IPS-18c (cell line): ENCODE measurements around the gene PIAS1.

Experiments used
- H3K4me3 ChIP-seq: 2 replicates; pipeline ENCODE4 v1.7.0; 2013; ENCODE audit warnings: low read depth, mild to moderate bottlenecking, low read length, moderate library complexity; ENCODE audit not compliant: insufficient read depth
- H3K9me3 ChIP-seq: one replicate; pipeline ENCODE4 v1.6.1; 2013; ENCODE audit warnings: mild to moderate bottlenecking, low read length, moderate library complexity; ENCODE audit not compliant: control insufficient read depth, insufficient read depth

PIAS1 gene

DNA sequence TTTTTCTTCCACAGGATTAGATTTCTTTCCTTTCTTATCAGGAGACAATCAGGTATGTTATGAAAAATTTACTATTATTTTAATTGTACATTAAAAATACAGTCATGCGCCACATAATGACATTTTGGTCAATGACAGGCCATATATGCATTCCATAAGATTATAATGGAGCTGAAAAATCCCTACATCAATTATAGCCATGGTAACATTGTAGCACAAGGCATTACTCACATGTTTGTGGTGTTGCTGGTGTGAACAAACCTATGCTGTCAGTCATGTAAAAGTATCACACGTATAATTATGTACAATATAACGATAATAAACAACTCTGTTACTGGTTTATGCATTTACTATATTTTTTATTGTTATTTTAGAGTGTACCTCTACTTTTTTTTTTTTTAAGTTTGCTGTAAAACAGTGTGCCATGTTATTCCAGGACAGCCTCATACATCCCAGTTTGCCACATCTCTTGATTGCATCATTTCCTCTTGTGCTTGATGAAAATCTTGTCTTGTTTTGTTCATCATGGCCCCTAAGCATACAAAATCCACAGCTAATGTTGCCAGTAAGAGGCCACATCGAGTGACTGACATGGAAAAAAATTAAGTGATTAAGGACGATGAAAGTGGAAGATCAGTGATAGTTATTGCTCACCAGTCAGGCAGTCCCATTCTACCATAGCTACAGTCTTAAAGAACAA lies 129.7 kb downstream of the PIAS1 start:
- no peaks in the 10 kb centered on the region for H3K9me3 ChIP-seq
- no peak overlapping the region for H3K4me3 ChIP-seq

DNA sequence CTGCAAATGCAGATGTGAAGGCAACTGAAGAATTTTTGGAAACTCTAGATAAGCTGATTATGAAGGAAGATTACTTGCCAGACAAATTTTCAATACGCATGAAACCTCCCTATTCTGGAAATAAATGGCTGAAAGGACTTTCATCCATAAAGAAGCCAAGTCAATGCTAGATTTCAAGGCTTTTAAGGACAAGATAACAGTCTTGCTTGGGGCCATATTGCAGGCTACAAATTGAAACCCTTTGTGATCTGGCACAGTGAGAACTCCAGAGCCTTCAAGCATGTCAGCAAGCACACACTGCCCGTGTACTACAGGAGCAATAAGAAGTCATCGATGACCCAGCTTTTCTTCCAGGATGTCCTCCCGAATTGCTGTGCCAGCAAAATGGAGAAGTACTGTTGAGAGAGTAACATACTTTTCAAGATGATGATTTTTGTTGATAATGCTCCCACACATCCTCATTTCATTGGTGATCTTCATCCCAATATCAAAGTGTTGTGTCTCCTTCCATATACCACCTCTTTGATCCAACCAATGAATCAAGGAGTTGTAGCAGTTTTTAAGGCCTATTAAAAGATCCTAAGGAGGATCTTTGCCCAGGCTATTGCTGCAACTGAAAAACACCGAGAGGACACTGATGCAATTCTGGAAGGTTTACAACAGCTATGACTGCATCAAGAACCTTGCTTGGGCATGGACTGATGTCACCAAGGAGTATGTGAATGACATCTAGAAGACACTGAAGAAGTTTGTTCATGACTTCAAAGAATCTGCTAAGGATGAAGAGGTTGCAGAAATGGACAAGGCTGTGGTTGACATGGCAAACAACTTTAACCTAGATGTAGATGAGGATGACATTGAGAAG lies 130.7 kb downstream of the PIAS1 start:
- Histone ChIP-seq H3K4me3 (no peak overlapping the region), H3K9me3 (no peaks in the 10 kb centered on the region)

DNA sequence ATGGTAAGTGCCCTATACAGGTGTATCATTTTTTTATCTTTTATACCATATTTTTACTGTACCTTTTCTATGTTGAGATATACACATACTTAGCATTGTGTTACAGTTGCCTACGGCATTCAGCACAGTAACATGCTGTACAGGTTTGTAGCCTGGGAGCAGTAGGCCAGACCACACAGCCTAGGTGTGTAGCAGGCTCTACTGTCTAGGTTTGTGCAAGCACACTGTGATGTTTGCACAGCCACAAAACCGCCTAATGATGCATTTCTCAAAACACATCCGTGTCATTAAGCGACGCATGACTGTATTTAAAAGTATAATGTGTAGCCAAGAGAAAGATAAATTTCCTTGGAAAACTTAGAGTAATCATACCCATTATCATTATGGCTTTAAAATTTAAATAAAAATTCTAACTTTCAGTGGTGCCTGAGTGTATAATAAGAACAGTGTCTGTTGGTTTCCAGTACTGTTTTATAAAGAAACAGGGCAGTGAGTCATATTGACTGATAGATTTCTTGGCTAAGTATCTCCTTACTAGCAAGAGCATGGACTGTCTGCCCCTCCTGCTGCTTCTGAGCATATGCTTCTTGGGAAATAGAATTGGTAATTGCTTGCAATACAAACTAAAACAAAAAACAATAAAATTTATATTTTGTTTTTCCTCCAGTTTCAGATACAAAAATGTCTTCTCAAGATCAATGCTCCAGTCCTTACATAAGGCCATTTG lies 132.7 kb downstream of the PIAS1 start:
- no peak overlapping the region for H3K4me3 ChIP-seq

DNA sequence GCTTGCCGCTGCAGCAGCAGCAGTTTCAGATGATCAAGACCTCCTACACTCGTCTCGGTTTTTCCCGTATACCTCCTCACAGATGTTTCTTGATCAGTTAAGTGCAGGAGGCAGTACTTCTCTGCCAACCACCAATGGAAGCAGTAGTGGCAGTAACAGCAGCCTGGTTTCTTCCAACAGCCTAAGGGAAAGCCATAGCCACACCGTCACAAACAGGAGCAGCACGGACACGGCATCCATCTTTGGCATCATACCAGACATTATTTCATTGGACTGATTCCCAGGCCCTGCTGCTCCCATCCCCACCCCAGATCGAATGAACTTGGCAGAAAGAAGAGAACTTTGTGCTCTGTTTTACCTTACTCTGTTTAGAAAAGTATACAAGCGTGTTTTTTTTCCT lies 133.4 kb downstream of the PIAS1 start:
- no peak overlapping the region for H3K4me3 ChIP-seq
- H3K9me3 ChIP-seq: no peaks in the 10 kb centered on the region

More for the DNA sequence above, 132.7 kb downstream of the PIAS1 start:
- H3K9me3 ChIP-seq: no peaks in the 10 kb centered on the region

DNA sequence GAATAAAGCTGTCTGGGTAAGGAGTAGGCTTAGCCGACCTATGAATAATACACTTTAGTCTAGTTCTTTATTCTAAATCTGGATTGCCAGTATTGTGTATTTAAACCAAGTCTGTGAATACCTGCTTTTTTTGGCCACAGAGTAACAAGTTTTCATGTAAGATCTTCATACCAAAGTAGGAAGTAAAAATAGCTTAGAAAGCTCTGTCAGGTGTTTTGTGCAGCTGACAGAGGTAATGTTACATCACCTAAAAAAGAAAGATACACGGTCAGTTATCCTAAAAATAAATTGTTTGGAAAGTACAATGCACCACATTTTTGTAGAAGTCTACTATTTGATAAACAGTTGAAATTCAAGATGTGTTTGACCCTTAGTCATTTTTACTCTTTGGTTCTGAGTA lies 134.5 kb downstream of the PIAS1 start:
- Histone ChIP-seq H3K9me3 (no peaks in the 10 kb centered on the region), H3K4me3 (no peak overlapping the region)

DNA sequence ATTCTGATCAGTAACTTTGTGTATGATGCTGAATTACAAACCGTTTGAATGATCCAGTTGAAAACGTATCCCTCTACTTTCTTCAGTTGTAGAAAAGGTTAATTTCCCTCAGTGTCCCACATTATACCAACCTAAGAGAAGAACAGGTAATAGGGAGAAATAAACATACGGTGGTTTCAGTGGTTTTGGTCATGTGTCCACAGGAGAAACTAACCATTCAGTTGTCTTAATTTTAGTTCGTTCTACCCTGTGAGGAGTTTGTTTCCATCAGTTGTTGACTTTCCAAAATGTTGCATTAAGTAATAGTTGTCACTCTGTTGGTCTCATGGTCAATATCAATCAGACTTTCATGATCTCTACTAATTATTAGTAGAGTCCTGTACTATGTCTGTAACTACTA lies 135.9 kb downstream of the PIAS1 start:
- no peak overlapping the region for H3K4me3 ChIP-seq
- no peaks in the 10 kb centered on the region for H3K9me3 ChIP-seq

DNA sequence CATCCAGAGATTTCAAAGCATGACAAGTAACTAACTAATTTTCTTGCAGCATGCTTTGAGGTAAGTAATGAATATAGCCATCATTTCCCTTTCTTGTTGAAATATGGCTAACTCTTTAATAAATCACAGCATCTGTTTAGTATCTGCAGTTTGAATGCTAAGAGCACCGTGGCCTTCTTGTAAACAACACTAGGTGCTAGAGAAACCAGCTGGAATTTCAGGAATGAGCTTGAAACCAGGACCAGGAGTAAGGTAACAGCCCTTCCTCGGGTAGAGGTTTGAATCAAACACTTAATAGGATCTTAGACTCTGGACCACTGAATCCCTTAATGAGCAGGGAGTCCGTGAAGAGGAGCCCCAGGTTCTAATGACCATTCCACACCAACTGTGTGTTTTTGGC lies 137.4 kb downstream of the PIAS1 start:
- H3K4me3 ChIP-seq: no peak overlapping the region

DNA sequence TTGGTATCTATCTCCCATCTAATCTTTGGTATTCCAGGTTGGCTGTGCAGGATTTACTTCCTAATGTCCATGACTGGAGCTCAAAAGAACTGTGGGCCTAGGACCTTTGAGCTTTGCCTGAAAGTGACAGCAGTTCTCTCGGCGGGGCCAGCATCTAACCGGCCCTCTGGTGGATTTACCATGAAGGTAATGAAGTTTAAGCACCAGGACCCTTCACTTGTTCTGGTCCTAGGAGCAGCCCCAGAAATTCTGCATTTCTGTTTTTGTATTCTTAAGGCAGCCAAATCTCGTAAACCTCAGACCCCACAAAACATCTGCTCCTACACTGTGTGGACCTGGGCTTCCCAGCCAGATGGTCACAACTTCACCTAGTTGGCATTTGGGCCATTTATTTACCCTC lies 138.0 kb downstream of the PIAS1 start:
- H3K4me3 ChIP-seq: no peak overlapping the region
- no peaks in the 10 kb centered on the region for H3K9me3 ChIP-seq

More for the DNA sequence above, 137.4 kb downstream of the PIAS1 start:
- no peaks in the 10 kb centered on the region for H3K9me3 ChIP-seq

DNA sequence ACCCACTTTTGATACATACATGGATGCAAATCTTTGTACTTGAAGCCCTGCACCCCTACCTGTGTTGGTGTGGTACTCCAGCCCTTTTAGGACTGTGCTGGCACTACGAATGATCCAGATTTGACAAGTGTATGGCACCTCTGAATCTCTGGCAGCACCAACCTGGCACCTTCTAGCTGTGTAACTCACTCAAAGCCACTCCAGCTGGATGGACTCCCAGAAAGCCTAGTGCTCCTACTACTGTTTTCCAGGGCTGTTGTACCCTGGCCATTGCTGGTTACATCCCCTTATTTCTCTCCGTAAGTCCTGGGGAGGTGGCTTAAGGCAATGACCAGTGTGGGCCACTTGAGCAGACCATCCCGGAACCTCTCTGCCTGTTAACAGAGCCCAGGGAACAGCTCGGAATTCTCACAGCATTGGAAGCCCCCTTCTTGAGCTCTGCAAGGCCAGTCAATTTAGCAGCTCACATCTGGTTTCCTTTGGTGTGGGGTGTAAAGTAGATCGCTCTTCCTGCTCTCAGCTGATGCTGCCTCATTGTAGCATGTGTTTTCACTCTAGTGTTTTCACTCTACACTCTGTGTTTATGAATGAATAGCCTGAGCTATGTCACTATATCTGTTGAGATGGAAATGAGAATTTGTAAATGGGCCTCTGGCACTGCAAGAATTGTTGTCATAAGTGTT lies 138.8 kb downstream of the PIAS1 start:
- H3K9me3 ChIP-seq: no peaks in the 10 kb centered on the region
- no peak overlapping the region for H3K4me3 ChIP-seq

DNA sequence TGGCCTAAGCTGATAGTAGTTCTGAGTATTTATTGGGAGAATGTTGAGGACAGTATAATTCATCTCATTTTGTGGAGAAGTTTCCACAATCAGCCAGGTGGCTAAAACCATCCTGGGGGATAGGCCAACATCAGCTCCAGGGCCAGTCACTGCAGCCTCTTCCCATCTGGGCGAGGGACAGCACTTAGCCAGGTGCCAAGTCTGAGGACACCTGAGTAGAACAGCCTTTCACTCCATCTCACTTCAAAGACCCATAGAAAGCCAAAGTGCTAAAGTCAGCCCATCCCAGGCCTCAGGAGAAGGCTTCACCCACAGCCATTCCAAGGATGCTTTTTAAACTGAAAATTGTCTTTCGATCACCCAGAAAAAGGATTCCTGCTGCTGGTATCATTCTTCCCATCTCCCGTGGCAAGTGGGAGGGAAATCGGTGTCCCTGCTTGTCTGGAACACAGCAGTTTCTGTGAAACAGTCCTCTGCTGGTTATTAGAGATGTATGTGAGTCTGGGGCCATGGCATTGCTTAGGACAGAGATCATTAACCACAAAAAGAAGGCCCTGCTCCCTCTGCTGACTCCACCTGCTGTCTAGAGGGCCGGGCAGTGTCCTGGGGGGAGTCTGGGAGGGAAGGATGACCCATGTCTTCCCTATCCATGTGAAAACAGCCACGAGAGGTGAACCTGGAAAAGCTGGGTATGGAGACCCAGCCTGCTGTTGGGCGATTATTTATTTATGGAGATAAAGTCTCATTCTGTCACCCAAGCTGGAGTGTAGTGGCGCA lies 141.4 kb downstream of the PIAS1 start:
- no peak overlapping the region for H3K4me3 ChIP-seq
- H3K9me3 ChIP-seq: no peaks in the 10 kb centered on the region

DNA sequence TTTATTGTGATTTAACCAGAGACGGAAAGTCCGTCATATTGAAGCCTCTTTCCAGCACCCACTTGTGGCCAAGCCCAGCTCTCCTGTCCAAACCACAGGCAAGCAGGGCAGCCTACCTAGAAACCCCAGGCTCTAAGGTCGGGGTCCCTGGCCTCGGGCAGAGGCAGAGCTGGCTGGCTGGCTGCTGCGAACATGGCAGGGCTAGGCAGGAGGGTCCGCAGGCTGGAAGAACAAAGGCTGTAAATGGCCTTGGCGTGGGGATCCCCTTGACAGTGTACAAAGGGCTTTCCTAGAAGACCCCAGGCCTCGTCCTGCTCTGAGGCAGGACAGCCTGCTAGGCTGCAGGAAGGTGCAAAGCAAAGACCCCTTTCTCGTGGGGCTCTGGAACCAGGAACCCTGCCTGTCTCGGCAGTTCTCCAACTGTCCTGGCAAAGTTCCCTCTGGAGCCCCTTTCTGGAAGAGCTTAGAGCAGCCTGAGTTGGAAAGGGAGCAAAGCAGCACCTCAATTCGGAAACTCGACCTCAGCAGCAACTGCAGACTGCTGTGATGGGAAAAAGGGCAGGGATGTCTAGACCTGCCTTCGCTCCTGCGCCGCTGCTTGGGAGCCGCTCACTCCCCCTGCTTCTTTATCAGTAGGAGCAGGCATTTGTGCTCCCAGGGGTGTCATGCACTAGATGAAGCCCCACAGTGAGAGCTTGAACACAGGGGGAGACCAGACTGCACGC lies 142.5 kb downstream of the PIAS1 start:
- H3K9me3 ChIP-seq: no peaks in the 10 kb centered on the region
- no peak overlapping the region for H3K4me3 ChIP-seq

DNA sequence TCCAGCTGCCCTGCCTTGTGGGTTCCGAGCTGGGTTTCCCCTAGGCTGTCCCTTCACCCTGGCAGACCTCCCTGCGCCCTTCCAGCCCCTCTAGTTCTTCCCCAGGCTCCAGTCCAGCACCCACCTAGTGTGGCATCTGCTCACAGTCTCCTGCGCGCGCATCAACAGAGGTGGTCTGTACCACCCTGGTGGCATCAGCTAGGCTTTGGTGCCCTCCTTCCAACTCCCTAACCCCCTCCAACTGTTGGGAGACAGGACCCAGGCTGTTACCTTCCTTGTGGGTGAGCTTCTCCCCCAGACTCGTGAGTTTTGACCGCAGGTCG lies 143.0 kb downstream of the PIAS1 start:
- Histone ChIP-seq H3K4me3 (no peak overlapping the region), H3K9me3 (no peaks in the 10 kb centered on the region)

DNA sequence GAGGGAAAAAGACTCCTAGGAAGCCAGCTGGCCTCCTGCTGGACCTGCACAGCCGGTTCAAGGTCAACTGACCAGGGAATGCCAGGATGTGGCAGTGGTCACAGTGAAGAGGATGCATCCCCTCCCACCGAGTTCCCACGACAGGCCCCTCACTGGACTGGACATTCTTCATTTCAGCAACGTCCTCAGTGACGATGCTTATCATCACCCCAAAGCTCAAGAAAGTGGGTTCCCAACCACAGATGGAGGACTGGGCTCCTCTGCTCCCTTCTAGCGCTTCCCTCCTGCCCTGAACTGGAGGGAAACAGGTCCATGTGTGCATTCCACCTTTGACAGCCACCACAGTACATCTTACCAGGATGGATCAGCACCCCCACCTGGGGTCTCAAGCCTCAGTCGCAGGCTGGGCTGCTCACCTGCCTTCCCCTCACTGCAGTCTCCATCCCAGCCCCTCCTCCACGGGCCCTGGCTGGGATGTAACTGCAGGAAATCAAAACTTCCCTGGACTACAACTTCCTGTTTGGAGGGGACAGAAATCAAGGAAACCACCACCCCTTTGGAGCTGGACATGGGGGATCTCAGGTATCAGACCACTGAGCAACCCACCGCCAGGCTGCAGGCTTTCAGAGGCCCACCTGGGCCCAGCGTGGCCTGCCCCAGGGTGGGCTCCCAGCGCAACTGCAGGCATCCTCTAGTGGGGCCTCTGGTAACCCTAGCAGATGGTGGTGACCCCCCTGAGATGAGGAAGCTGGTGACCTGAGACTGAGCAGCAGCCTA lies 143.7 kb downstream of the PIAS1 start:
- no peak overlapping the region for H3K4me3 ChIP-seq
- no peaks in the 10 kb centered on the region for H3K9me3 ChIP-seq

DNA sequence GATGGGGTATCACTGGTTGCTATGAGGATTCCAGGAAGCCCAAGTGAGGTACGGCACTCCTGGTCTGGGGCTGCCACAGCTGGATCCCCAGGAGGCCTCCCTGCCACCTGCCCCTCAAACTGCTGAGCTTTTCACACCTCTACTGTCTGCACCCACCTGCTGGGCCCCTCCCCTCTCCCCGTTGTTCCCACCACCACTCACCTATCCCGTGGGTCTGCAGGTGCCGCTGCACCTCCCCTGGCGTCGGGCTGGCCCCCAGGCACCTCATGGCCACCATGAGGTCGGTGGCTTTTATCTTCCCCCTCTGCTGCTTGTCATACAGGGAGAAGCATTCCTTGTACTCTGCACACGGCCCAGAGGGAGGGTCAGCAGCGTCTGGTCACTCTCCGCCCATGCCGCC lies 145.2 kb downstream of the PIAS1 start:
- no peaks in the 10 kb centered on the region for H3K9me3 ChIP-seq

DNA sequence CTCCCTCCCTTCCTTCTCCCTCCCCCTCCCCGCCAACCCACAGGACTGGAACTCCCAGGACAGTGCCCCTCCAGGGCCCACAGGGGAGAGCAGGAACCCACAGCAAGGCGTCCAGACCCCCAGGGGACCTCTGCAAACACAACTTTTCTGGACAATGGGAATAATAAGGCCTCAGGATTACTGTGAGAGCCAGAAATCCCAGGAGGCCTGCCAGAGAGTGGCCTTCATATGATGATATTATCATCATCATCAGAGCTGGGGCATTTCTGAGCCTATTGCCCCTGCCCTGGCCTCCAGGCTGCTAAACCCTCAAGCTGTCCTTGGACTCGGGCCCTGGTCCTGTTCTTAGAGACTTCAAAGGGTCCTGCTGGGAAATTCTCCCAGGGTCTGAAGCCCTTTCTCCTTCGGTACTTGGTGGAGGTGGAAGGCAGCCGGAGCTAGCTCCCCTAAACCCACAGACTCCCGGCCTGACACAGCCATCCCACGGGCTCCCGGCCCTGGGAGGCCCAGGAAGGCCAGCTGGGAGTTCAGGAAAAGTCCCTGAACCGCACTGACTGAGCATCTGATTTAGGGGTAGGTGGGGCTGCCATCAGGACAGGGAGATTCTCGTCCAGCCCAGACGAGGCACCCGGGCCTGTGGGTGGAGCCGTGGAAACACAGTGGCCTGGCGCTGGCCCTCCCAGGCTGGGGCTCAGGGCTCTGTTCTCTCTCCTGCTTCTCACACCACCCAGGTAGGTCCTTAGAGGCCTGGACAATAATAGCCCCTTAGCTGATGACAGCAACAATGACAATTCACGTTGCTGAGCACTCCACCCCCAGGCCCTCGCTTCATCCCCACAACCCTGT lies 146.1 kb downstream of the PIAS1 start:
- Histone ChIP-seq H3K9me3 (no peaks in the 10 kb centered on the region), H3K4me3 (no peak overlapping the region)

More for the DNA sequence above, 145.2 kb downstream of the PIAS1 start:
- H3K4me3 ChIP-seq: no peak overlapping the region
